GM12872 (cell line): ENCODE results near the gene PHLDB3.

ENCODE experiments used
- CTCF ChIP-seq: IDR thresholded peaks from 3 replicates; pipeline ENCODE4 v1.5.1; 2011; ENCODE audit warnings: low read depth, mild to moderate bottlenecking, low read length, moderate library complexity; ENCODE audit not compliant: insufficient read depth

The PHLDB3 gene

DNA sequence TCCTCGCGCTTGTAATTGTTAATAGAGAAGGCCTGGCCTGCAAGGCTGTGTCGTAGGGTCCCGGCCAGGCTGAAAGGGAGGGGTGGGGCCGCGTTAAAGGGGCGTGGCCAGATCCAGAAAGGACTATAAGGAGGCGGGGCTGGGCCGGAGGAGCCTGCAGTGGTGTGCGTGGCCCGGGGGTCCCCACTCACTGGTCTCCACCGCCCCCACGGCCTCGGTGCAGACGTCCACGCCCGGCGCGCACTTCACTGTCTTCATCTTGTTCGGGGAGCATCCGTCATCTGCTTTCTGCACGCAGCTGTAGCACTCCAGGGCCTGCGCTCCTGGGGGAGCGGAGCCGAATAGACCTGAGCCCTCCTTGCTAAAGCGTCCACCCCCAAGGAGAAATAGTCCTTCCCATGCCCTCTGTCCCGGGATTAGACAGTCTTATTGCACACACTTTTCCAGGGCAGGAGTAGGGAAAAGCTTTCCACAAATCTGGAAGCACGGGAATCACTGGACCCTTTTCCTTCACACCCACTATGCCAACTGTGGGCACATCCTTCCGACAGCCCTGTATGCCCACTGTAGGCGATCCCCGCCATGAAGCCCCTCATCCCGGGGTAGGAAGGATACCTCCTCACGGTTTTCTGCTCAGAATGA is 40.3 kb downstream of the PHLDB3 start:
- no peak for TF ChIP-seq CTCF

DNA sequence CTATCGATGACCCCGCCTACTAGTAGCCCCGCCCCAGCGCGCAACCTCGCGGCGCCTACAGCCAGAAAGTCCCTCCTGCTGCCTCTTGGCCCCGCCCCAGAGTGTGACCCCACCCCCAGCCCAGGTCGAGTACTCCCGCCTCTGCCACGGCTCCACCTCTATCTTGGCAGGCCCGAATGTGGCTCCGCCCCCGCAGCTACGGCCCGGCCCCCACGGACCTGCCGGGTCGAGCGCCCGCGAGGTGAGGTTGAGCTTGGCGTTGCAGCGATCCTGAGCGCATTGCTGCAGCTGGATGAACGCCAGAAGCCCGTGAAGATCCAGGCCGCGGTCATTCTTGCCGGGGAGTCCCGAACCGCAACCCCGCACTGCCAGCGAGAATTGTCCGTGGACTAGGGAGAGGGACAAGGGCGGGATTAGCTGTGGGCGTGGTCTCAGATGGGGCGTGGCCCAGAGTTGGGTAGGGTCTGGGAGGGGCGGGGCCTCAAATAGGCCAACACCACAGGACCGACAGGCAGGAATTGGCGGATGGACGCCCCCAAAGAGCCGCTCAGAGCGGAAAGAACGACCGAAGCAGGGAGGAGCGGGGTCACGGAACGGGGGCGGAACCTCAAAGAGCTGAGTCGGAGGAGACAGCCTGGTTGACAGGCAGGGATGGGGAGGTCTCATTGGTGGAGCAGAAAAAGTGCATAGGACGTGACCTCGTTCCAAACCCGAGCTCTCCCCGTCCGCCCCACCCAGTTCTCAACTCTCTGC is 41.0 kb downstream of the PHLDB3 start:
- no peak for TF ChIP-seq CTCF

DNA sequence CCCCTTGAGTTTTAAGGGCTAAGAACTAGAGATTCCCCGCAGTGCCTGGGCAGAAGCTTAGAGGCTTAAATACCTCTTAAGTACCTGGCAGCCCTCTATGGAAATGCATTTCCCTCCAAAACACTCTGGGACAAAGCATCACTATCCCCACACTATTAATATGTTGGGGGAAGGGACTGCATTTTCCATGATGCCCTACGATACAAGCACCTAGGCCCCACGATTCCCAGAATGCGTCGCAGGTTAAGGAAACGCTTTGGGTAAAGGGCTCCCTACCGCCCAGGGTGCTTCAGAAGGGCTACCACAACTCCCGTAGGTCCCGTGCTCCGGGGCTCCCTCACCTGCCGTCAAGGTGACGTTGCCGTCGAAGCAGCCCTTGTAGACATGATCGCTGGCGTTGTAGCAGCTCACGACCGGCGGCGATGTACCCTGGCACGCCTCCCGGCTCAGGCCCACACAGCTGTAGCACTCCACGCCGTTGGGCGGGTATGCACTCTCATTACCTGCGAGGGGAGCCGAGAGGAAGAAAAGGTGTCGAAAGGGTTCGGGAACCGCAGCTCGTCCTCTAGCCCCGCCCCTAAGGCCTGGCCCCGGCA is 41.7 kb downstream of the PHLDB3 start:
- no peak for TF ChIP-seq CTCF

GRCh38 chr19:43462383-43462782 is 42.2 kb downstream of the PHLDB3 start:
- TF ChIP-seq CTCF: no peak

DNA sequence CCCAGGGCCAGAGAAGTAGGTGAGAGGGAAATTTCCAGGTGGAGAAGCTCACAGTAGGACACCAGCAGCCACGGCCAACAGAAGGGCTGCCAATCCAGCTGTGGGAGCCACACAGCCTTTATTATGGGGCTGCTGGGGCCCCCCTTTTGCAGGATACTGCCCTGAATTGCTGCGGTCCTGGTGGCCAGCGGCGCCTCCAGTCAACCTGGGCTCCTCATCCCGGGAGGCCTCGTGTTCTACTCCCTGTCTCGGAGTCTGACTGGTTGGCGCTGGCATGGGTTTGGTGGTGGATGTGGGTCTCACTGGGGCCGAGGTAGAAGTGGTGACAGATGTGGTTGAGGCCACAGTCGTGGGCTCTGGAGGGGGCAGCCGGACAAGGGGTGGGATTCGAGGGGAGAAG is 43.2 kb downstream of the PHLDB3 start:
- no peak for TF ChIP-seq CTCF

- TF ChIP-seq CTCF: no peak
Measured at GRCh38 chr19:43460362-43461016, 44.1 kb downstream of the PHLDB3 start.

DNA sequence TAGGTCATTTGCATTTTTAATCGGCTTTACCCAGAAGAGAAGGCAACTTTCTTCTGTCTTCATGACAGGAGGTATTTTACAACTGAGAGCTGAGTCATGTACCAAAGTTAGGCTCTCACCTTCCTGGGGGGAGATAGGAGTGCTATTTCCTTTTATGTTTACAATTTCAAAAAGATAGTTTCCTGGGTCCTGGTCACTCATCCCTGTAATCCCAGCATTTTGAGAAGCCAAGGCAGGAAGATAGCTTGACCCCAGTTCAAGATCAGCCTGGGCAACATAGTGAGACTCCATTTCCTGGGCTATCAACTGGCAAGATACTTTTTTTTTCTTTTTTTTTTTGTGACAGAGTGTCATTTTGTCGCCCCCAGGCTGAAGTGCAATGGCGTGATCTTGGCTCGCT is 46.7 kb downstream of the PHLDB3 start:
- TF ChIP-seq CTCF: no peak
